ENCODE measurements around the gene TSHZ2.

The TSHZ2 gene

DNA sequence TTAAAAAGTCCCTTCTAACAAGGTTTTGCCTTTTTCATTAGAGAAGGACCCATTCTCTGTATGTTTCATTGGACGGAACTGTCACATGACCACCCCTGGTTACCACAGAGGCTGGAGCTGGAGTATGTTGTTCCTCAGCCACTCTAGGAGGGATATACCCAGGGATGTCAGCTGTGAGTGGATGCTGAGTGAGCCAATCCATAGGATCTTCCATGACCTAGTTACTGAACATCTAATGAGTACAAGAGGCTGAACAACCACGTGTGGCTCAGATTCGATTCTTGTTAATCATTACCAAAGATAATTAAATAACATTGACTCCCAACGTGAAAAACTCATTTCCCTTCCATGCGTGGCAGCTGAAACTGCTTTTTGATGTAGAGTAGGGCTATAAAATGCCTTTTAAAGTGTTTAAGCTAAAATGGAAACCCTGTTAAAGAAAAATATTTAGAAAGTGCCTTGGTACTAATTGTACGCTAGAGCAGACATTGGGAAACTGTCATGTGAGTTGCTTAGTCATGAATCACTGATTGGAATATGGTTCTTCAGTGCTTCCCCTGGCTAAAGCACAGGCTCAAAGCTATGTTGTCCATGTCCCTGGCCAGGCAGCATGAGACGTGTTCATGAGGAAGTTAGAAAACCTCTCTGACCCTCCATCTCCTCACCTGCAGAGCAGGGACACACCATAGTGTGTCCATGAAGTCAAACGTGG, 365.4 kb downstream of the TSHZ2 start:
- H3K27me3 ChIP-seq (ENCODE audit: insufficient read depth, low read length): no peaks in the 10 kb centered on the region
- no peak overlapping the region for H3K4me3 ChIP-seq (ENCODE audit: low read length)
- H3K27ac ChIP-seq (ENCODE audit: low read depth, low read length): no peak overlapping the region
- H3K9ac ChIP-seq (ENCODE audit: low read depth, low read length): no peak overlapping the region
- WGBS: 92% methylated on average over 8 of the region's 8 CpGs
- H3K4me1 ChIP-seq (ENCODE audit: insufficient read depth, low read length): no peaks in the 10 kb centered on the region
- no peaks in the 10 kb centered on the region for H3K9me3 ChIP-seq (ENCODE audit: insufficient read depth, low read depth, low read length)
- H3K36me3 ChIP-seq (ENCODE audit: insufficient read depth, low read length): no peaks in the 10 kb centered on the region

- H3K27me3 ChIP-seq (ENCODE audit: insufficient read depth, low read length): no peaks in the 10 kb centered on the region
- H3K27ac ChIP-seq (ENCODE audit: low read depth, low read length): no peak overlapping the region
- 87% methylated on average over 4 of the region's 4 CpGs for WGBS
- no peak overlapping the region for H3K4me3 ChIP-seq (ENCODE audit: low read length)
- H3K4me1 ChIP-seq (ENCODE audit: insufficient read depth, low read length): no peaks in the 10 kb centered on the region
- no peaks in the 10 kb centered on the region for H3K9me3 ChIP-seq (ENCODE audit: insufficient read depth, low read depth, low read length)
- H3K9ac ChIP-seq (ENCODE audit: low read depth, low read length): no peak overlapping the region
- no peaks in the 10 kb centered on the region for H3K36me3 ChIP-seq (ENCODE audit: insufficient read depth, low read length)
Observed at GRCh38 chr20:53338716-53339115, 366.6 kb downstream of the TSHZ2 start.

- H3K9ac ChIP-seq (ENCODE audit: low read depth, low read length): no peak overlapping the region
- H3K27me3 ChIP-seq (ENCODE audit: insufficient read depth, low read length): no peaks in the 10 kb centered on the region
Observed at GRCh38 chr20:53342429-53342828, 370.3 kb downstream of the TSHZ2 start.

GRCh38 chr20:53343448-53343847, 371.3 kb downstream of the TSHZ2 start:
- no peak overlapping the region for H3K4me3 ChIP-seq (ENCODE audit: low read length)
- no peaks in the 10 kb centered on the region for H3K9me3 ChIP-seq (ENCODE audit: insufficient read depth, low read depth, low read length)
- H3K36me3 ChIP-seq (ENCODE audit: insufficient read depth, low read length): no peaks in the 10 kb centered on the region
- no peak overlapping the region for H3K27ac ChIP-seq (ENCODE audit: low read depth, low read length)
- no peak overlapping the region for H3K9ac ChIP-seq (ENCODE audit: low read depth, low read length)
- WGBS: 93% methylated on average over 6 of the region's 6 CpGs
- H3K4me1 ChIP-seq (ENCODE audit: insufficient read depth, low read length): peaks cover 5% of the 10 kb centered on the region; the same call in 1 of the 2 replicates
- H3K27me3 ChIP-seq (ENCODE audit: insufficient read depth, low read length): no peaks in the 10 kb centered on the region

More at GRCh38 chr20:53342429-53342828, 370.3 kb downstream of the TSHZ2 start:
- H3K9me3 ChIP-seq (ENCODE audit: insufficient read depth, low read depth, low read length): no peaks in the 10 kb centered on the region
- H3K4me1 ChIP-seq (ENCODE audit: insufficient read depth, low read length): peaks cover 5% of the 10 kb centered on the region; the same call in 1 of the 2 replicates
- no peaks in the 10 kb centered on the region for H3K36me3 ChIP-seq (ENCODE audit: insufficient read depth, low read length)
- WGBS: 74% methylated on average over 3 of the region's 6 CpGs
- H3K4me3 ChIP-seq (ENCODE audit: low read length): no peak overlapping the region
- H3K27ac ChIP-seq (ENCODE audit: low read depth, low read length): no peak overlapping the region

DNA sequence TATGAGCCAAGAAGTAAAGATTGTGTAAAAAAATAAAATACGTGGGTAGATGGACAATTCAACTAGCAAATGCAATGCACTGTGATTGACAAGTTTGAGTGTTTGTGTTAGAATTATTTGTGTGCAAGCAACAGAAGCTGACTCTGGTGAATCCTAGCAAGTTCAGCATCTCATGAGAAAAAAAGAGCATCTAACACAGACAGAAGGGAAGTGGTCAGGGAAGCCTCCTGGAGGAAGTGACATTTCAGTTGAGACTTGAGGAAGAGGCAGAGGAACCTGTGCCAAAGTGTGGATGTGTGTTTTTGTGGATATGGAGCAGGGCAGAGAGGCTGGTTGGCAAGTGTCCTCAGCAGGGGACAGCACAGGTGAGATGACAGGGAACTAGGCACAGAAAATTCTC, 372.7 kb downstream of the TSHZ2 start:
- Histone ChIP-seq H3K36me3 (ENCODE audit: insufficient read depth, low read length) (no peaks in the 10 kb centered on the region), H3K27me3 (ENCODE audit: insufficient read depth, low read length) (no peaks in the 10 kb centered on the region), H3K4me3 (ENCODE audit: low read length) (no peak overlapping the region), H3K27ac (ENCODE audit: low read depth, low read length) (no peak overlapping the region), H3K9ac (ENCODE audit: low read depth, low read length) (no peak overlapping the region), H3K4me1 (ENCODE audit: insufficient read depth, low read length) (peaks cover 5% of the 10 kb centered on the region; the same call in 1 of the 2 replicates), H3K9me3 (ENCODE audit: insufficient read depth, low read depth, low read length) (no peaks in the 10 kb centered on the region)
- WGBS: 90% methylated on average over 1 of the region's 1 CpG

DNA sequence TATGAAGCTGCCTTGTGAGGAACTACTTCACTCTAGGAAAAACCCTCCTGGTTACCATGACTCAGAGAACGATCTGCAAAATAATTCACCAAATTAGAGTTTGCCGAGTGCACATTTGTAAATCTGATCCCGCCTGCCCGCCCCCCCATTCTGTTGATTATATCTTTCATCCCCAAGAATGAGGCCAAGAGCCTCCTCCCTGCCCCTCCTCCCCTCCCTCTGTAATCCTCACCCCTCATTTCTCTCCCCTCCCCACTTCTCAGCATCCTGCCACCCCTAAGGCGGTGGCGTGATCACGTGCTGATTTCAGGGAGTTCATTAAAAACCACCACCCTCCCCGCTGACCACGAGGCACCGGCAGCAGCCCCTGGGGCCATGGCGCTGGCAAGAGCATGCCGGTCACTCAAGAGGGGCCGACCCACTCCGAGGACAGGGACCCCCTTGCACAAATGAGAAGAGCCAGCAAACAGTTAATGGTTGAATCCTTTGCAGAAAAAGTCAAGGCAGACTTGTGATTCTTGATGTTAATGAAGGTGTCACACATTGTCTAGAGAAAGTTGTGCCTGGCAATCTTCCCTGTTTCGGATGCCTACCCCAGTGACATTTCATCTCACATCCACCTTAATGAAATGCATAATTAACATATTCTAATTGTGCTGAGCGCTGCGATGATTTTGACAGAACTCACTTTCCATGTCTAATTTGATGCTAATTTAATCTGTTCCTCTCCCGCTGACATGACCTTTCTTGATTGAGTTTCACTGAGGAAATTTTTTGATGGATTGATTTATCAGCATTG, 373.6 kb downstream of the TSHZ2 start:
- Histone ChIP-seq H3K9me3 (ENCODE audit: insufficient read depth, low read depth, low read length) (no peaks in the 10 kb centered on the region), H3K27me3 (ENCODE audit: insufficient read depth, low read length) (no peaks in the 10 kb centered on the region)
- WGBS: 92% methylated on average over 18 of the region's 18 CpGs

GRCh38 chr20:53346335-53346648, 374.1 kb downstream of the TSHZ2 start:
- 90% methylated on average over 11 of the region's 11 CpGs for WGBS
- Histone ChIP-seq H3K27ac (ENCODE audit: low read depth, low read length) (no peak overlapping the region), H3K9me3 (ENCODE audit: insufficient read depth, low read depth, low read length) (no peaks in the 10 kb centered on the region), H3K4me1 (ENCODE audit: insufficient read depth, low read length) (peaks cover 5% of the 10 kb centered on the region; the same call in 1 of the 2 replicates), H3K27me3 (ENCODE audit: insufficient read depth, low read length) (no peaks in the 10 kb centered on the region), H3K4me3 (ENCODE audit: low read length) (no peak overlapping the region), H3K9ac (ENCODE audit: low read depth, low read length) (no peak overlapping the region), H3K36me3 (ENCODE audit: insufficient read depth, low read length) (no peaks in the 10 kb centered on the region)

More for the DNA sequence above, 373.6 kb downstream of the TSHZ2 start:
- H3K9ac ChIP-seq (ENCODE audit: low read depth, low read length): no peak overlapping the region
- no peaks in the 10 kb centered on the region for H3K36me3 ChIP-seq (ENCODE audit: insufficient read depth, low read length)
- no peak overlapping the region for H3K4me3 ChIP-seq (ENCODE audit: low read length)
- peaks cover 5% of the 10 kb centered on the region; the same call in 1 of the 2 replicates for H3K4me1 ChIP-seq (ENCODE audit: insufficient read depth, low read length)
- no peak overlapping the region for H3K27ac ChIP-seq (ENCODE audit: low read depth, low read length)

GRCh38 chr20:53349730-53350129, 377.6 kb downstream of the TSHZ2 start:
- Histone ChIP-seq H3K9me3 (ENCODE audit: insufficient read depth, low read depth, low read length) (no peaks in the 10 kb centered on the region), H3K9ac (ENCODE audit: low read depth, low read length) (no peak overlapping the region), H3K27ac (ENCODE audit: low read depth, low read length) (no peak overlapping the region), H3K27me3 (ENCODE audit: insufficient read depth, low read length) (no peaks in the 10 kb centered on the region), H3K4me3 (ENCODE audit: low read length) (no peak overlapping the region), H3K4me1 (ENCODE audit: insufficient read depth, low read length) (peaks cover 5% of the 10 kb centered on the region; the same call in 1 of the 2 replicates), H3K36me3 (ENCODE audit: insufficient read depth, low read length) (no peaks in the 10 kb centered on the region)
- WGBS: 86% methylated on average over 1 of the region's 2 CpGs

- 84% methylated on average over 5 of the region's 6 CpGs for WGBS
- no peak overlapping the region for H3K27ac ChIP-seq (ENCODE audit: low read depth, low read length)
Observed at GRCh38 chr20:53352727-53353440, 380.7 kb downstream of the TSHZ2 start.

GRCh38 chr20:53354314-53354713, 382.2 kb downstream of the TSHZ2 start:
- H3K9ac ChIP-seq (ENCODE audit: low read depth, low read length): no peak overlapping the region
- H3K27ac ChIP-seq (ENCODE audit: low read depth, low read length): no peak overlapping the region
- 93% methylated on average over 1 of the region's 1 CpG for WGBS
- no peaks in the 10 kb centered on the region for H3K27me3 ChIP-seq (ENCODE audit: insufficient read depth, low read length)
- no peaks in the 10 kb centered on the region for H3K4me1 ChIP-seq (ENCODE audit: insufficient read depth, low read length)
- H3K36me3 ChIP-seq (ENCODE audit: insufficient read depth, low read length): no peaks in the 10 kb centered on the region
- H3K4me3 ChIP-seq (ENCODE audit: low read length): no peak overlapping the region
- H3K9me3 ChIP-seq (ENCODE audit: insufficient read depth, low read depth, low read length): peaks cover 11% of the 10 kb centered on the region; the same call in 1 of the 2 replicates

More at GRCh38 chr20:53352727-53353440, 380.7 kb downstream of the TSHZ2 start:
- peaks cover 11% of the 10 kb centered on the region; the same call in 1 of the 2 replicates for H3K9me3 ChIP-seq (ENCODE audit: insufficient read depth, low read depth, low read length)
- H3K4me1 ChIP-seq (ENCODE audit: insufficient read depth, low read length): no peaks in the 10 kb centered on the region
- H3K36me3 ChIP-seq (ENCODE audit: insufficient read depth, low read length): no peaks in the 10 kb centered on the region
- H3K27me3 ChIP-seq (ENCODE audit: insufficient read depth, low read length): no peaks in the 10 kb centered on the region
- H3K9ac ChIP-seq (ENCODE audit: low read depth, low read length): no peak overlapping the region
- H3K4me3 ChIP-seq (ENCODE audit: low read length): no peak overlapping the region

- Histone ChIP-seq H3K27ac (ENCODE audit: low read depth, low read length) (no peak overlapping the region), H3K27me3 (ENCODE audit: insufficient read depth, low read length) (no peaks in the 10 kb centered on the region), H3K9ac (ENCODE audit: low read depth, low read length) (no peak overlapping the region), H3K36me3 (ENCODE audit: insufficient read depth, low read length) (no peaks in the 10 kb centered on the region), H3K4me3 (ENCODE audit: low read length) (no peak overlapping the region), H3K9me3 (ENCODE audit: insufficient read depth, low read depth, low read length) (peaks cover 11% of the 10 kb centered on the region; the same call in 1 of the 2 replicates), H3K4me1 (ENCODE audit: insufficient read depth, low read length) (no peaks in the 10 kb centered on the region)
- WGBS: 85% methylated on average over 2 of the region's 2 CpGs
Observed at GRCh38 chr20:53355790-53356189, 383.6 kb downstream of the TSHZ2 start.
